ENCODE measurements around the gene UNC5A.

GRCh38 chr5:176868731-176869130 lies 58.4 kb downstream of the UNC5A start:
- TF ChIP-seq ZNF274 (IDR thresholded peaks at IDR 0.05; ENCODE audit: low read depth, low read length) (no peak), SUZ12 (IDR thresholded peaks at IDR 0.05; ENCODE audit: extremely low read depth, insufficient read depth, insufficient read length) (no peak), YY1 (IDR thresholded peaks at IDR 0.05; ENCODE audit: insufficient read depth, insufficient read length) (no peak)
